Activated CD4-positive, alpha-beta memory T cell treated with anti-CD3 and anti-CD28 coated beads, Interleukin-2, amount 10 ng/mL, durations not matched to agents 7 days and 5 days (primary cell): Measurements from ENCODE around the gene THADA. TPM values are rescaled to one million over a fixed set of nuclear protein-coding genes. Genes with fewer than 3 reads are reported as not detected.
"Not testable (repeated sequence)": the region's sequence is repeated elsewhere in the genome, so short reads cannot be mapped to it uniquely, and the experiment has no call there.

Experiments used
- CTCF ChIA-PET: fragments of 350-600 bp; sonication (Branson Sonifier 250); formaldehyde crosslinking; loops from one replicate; lab custom pipeline; 2021; ENCODE audit warnings: antibody characterized with exemption, inconsistent platforms; lab: Charles Lee
- POLR2A ChIA-PET: fragments of 350-600 bp; sonication (Branson Sonifier 250); formaldehyde crosslinking; loops from one replicate; lab custom pipeline; 2021; ENCODE audit warnings: antibody characterized with exemption; lab: Charles Lee
- DNase-seq: peaks from one replicate; pipeline ENCODE4 v3.0.0-alpha.2; 2020
- H3K27ac Mint-ChIP-seq: one replicate; pipeline ENCODE4 v1.8.0; 2021; ENCODE audit warnings: mild to moderate bottlenecking, mixed read lengths
- H3K27me3 Mint-ChIP-seq: one replicate; pipeline ENCODE4 v1.8.0; 2021; ENCODE audit warnings: mixed read lengths
- H3K36me3 Mint-ChIP-seq: one replicate; pipeline ENCODE4 v1.8.0; 2021; ENCODE audit warnings: low read depth, mixed read lengths
- H3K4me1 Mint-ChIP-seq: one replicate; pipeline ENCODE4 v1.8.0; 2021; ENCODE audit warnings: mixed read lengths
- H3K4me3 Mint-ChIP-seq: one replicate; pipeline ENCODE4 v1.8.0; 2021; ENCODE audit warnings: mild to moderate bottlenecking, mixed read lengths
- H3K9me3 Mint-ChIP-seq: one replicate; pipeline ENCODE4 v1.8.0; 2021; ENCODE audit warnings: mixed read lengths
- total RNA-seq, 2 experiments: library from RNA; stranded (reverse); gene quantifications; one replicate each; pipeline ENCODE4 v1.2.3, GENCODE V29; 2021

The THADA gene
- total RNA-seq, result 10 to 100 TPM; 21.6 to 25.8 TPM

GRCh38 chr2:43595603-43596412, at the start of gene THADA:
TSS of gene THADA (minus strand) at chr2:43596038. CDS start at chr2:43592392, 3,646 bp downstream.
- DNase-seq, result peak; percentile 99
- Mint-ChIP-seq H3K27ac (peak within 1 kb of the TSS; percentile 94), H3K9me3 (no peaks in the 10 kb centered on the region), H3K4me1 (peaks cover 33% of the 10 kb centered on the region), H3K36me3 (peaks cover 5% of the 10 kb centered on the region), H3K27me3 (no peaks in the 10 kb centered on the region), H3K4me3 (peak within 1 kb of the TSS; percentile 95)
- CTCF ChIA-PET, result interaction anchor here (0.6 to 2.9 kb wide), 14 partner anchors 9 to 785 kb away, joined by 3 to 36 read pairs (median 6); partner anchors contain the start of gene ZFP36L2
- POLR2A ChIA-PET, result interaction anchor here (0.6 to 2.4 kb wide), 25 partner anchors 9 to 786 kb away, joined by 3 to 20 read pairs (median 4); partner anchors contain the start of genes PLEKHH2 and ZFP36L2

GRCh38 chr2:43643680-43644079, 47.8 kb upstream of the THADA start:
- H3K27me3 Mint-ChIP-seq, result peaks cover 20% of the 10 kb centered on the region
- H3K4me1 Mint-ChIP-seq, result no peaks in the 10 kb centered on the region
- POLR2A ChIA-PET, result no interaction called here
- no peak overlapping the region for H3K27ac Mint-ChIP-seq
- CTCF ChIA-PET, result no interaction called here
- H3K4me3 Mint-ChIP-seq, result no peak overlapping the region
- no peaks in the 10 kb centered on the region for H3K9me3 Mint-ChIP-seq
- H3K36me3 Mint-ChIP-seq, result no peaks in the 10 kb centered on the region
- DNase-seq, result no peak

DNA sequence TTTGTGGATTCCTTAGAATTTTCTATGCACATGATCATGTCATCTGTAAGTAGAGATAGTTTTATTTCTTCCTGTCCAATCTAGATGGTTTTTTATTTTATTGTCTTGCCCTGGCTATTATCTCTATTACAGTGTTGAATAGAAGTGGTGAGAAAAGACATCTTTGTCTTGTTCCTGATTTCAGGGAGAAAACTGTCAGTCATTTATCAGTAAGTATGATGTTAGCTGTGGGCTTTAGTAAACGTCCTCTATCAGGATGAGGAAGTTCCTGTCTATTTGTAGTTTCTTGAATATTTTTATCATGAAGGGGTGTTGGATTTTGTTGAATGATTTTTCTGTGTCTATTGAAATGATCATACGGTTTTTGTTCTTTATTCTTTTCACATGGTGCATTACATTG, 46.5 kb upstream of the THADA start:
- Mint-ChIP-seq H3K4me1 (peaks cover 3% of the 10 kb centered on the region), H3K27ac (no peak overlapping the region), H3K36me3 (no peaks in the 10 kb centered on the region), H3K9me3 (no peaks in the 10 kb centered on the region), H3K4me3 (no peak overlapping the region), H3K27me3 (peaks cover 24% of the 10 kb centered on the region)
- POLR2A ChIA-PET, result no interaction called here
- CTCF ChIA-PET, result no interaction called here
- no peak for DNase-seq

GRCh38 chr2:43637030-43637803, 41.4 kb upstream of the THADA start, which contains the start of gene PLEKHH2:
TSS of gene PLEKHH2 (plus strand) at chr2:43637260. CDS start at chr2:43644674, 7,414 bp downstream.
- peak within 1 kb of the TSS; percentile 77 for H3K4me3 Mint-ChIP-seq
- no peaks in the 10 kb centered on the region for H3K9me3 Mint-ChIP-seq
- ChIA-PET POLR2A (interaction anchor here (1.0 to 1.4 kb wide), 4 partner anchors 40 to 827 kb away, joined by 3 to 4 read pairs (median 3); partner anchors contain the start of gene THADA), CTCF (interaction anchor here (0.7 to 1.4 kb wide), 3 partner anchors 29 to 60 kb away, joined by 3 to 4 read pairs (median 3); no protein-coding TSS in a partner anchor)
- DNase-seq, result peak; percentile 87
- peak within 1 kb of the TSS; percentile 42 for H3K27ac Mint-ChIP-seq
- H3K36me3 Mint-ChIP-seq, result no peaks in the 10 kb centered on the region
- peaks cover 13% of the 10 kb centered on the region for H3K4me1 Mint-ChIP-seq
- peaks cover 45% of the 10 kb centered on the region for H3K27me3 Mint-ChIP-seq

GRCh38 chr2:43636621-43637020, 40.8 kb upstream of the THADA start:
- peaks cover 51% of the 10 kb centered on the region for H3K27me3 Mint-ChIP-seq
- no peak for DNase-seq

DNA sequence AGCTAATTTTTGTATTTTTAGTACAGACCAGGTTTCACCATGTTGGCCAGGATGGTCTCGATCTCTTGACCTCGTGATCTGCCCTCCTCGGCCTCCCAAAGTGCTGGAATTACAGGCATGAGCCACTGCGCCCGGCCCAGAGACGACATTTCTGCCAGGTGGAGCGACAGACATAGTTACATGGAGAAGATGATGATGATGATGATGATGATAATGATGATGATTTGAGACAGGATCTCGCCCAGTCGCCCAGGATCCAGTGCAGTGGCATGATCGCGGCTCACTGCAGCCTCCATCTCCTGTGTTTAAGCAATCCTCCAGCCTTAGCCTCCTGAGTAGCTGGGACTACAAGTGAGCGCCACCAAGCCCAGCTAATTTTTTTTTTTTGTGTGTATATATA, 40.3 kb upstream of the THADA start:
- Mint-ChIP-seq H3K27me3 (peaks cover 56% of the 10 kb centered on the region), H3K4me1 (peaks cover 13% of the 10 kb centered on the region)
- H3K4me3 Mint-ChIP-seq, H3K9me3 Mint-ChIP-seq, DNase-seq, H3K36me3 Mint-ChIP-seq, H3K27ac Mint-ChIP-seq: not testable (repeated sequence)
- ChIA-PET POLR2A (interaction anchor here (1.1 to 1.2 kb wide), 2 partner anchors 39 to 826 kb away, joined by 3 read pairs; no protein-coding TSS in a partner anchor), CTCF (interaction anchor here (1.3 to 1.4 kb wide), 2 partner anchors 59 kb away, joined by 3 to 4 read pairs; no protein-coding TSS in a partner anchor)

More at GRCh38 chr2:43636621-43637020, 40.8 kb upstream of the THADA start:
- Mint-ChIP-seq H3K27ac (peak overlapping the region; percentile 42), H3K4me3 (peak overlapping the region; percentile 77), H3K4me1 (peaks cover 13% of the 10 kb centered on the region), H3K9me3 (no peaks in the 10 kb centered on the region), H3K36me3 (no peaks in the 10 kb centered on the region)
- ChIA-PET CTCF (interaction anchor here (0.7 to 1.4 kb wide), 3 partner anchors 28 to 60 kb away, joined by 3 to 4 read pairs (median 3); no protein-coding TSS in a partner anchor), POLR2A (interaction anchor here (1.0 to 1.4 kb wide), 4 partner anchors 39 to 826 kb away, joined by 3 to 4 read pairs (median 3); partner anchors contain the start of gene THADA)

DNA sequence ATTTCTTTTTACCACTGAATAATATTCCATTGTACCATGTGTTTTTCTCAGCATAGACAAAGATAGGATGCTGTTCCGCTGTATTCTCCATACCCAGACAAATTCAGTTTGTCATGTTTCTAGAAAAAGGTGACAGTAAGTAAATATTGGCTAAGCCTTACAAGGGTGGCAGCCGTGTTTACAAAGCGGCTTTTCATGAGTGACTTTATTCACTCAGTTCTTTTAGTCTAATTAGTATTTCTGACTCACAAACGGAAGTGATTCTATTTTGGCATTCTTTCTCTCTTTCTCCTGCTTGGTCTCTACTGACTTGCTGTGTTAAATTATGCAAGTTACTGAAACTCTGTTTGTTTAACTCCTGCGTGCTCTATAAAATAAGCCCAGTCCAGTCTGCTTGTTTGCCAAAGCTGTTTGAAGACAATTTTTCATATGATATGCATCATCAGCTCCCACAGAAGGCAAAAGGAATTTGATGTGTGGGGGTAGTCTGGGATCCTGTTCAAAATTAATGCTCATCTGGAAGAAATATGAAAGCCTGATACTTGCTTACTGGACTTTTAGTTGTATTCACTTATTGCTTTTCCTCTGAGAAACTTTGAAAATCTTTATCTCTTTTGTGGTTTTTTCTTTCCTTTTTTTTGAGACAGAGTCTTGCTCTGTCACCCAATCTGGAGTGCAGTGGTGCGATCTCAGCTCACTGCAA, 38.9 kb upstream of the THADA start:
- no peak overlapping the region for H3K4me3 Mint-ChIP-seq
- peaks cover 13% of the 10 kb centered on the region for H3K4me1 Mint-ChIP-seq
- H3K27ac Mint-ChIP-seq, result no peak overlapping the region
- H3K27me3 Mint-ChIP-seq, result peaks cover 63% of the 10 kb centered on the region
- DNase-seq, result no peak
- no peaks in the 10 kb centered on the region for H3K36me3 Mint-ChIP-seq
- H3K9me3 Mint-ChIP-seq, result no peaks in the 10 kb centered on the region
- POLR2A ChIA-PET, result no interaction called here
- CTCF ChIA-PET, result interaction anchor here (0.7 to 1.3 kb wide), 2 partner anchors 28 to 57 kb away, joined by 3 to 4 read pairs; no protein-coding TSS in a partner anchor

- Mint-ChIP-seq H3K9me3 (no peaks in the 10 kb centered on the region), H3K4me3 (no peak overlapping the region), H3K27ac (no peak overlapping the region), H3K4me1 (peaks cover 8% of the 10 kb centered on the region), H3K27me3 (peaks cover 63% of the 10 kb centered on the region), H3K36me3 (no peaks in the 10 kb centered on the region)
- ChIA-PET POLR2A (no interaction called here), CTCF (no interaction called here)
- no peak for DNase-seq
These were observed 35.9 kb upstream of the THADA start for GRCh38 chr2:43631618-43632317.

DNA sequence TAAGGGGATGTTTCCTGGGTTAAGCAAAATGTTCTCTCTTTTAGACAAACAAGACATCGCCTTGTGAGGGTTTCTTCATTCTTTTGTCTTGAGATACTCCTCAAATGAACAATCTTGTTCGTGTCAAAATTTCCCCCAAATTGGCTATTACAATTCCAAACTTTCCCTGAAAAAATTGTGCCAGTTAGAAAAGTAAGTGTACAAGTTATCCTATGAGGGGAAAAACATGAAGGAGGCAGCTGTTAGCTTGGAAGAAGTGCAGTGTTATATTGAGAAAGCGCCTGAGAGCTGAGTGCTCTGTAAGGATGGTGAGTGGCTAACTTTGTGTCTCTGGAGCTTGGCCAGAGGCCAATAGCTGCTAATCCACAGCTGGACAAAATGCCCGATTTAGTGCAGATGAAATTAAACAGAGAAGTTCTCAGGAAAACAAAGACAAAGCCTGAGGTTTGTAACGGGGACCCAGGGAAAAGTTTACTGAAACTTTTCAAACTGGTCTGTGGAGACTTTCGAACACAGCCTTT, 27.2 kb upstream of the THADA start:
- no peak for DNase-seq
- Mint-ChIP-seq H3K4me1 (no peaks in the 10 kb centered on the region), H3K36me3 (no peaks in the 10 kb centered on the region), H3K9me3 (no peaks in the 10 kb centered on the region), H3K4me3 (no peak overlapping the region), H3K27ac (no peak overlapping the region), H3K27me3 (peaks cover 41% of the 10 kb centered on the region)
- ChIA-PET POLR2A (no interaction called here), CTCF (no interaction called here)

DNA sequence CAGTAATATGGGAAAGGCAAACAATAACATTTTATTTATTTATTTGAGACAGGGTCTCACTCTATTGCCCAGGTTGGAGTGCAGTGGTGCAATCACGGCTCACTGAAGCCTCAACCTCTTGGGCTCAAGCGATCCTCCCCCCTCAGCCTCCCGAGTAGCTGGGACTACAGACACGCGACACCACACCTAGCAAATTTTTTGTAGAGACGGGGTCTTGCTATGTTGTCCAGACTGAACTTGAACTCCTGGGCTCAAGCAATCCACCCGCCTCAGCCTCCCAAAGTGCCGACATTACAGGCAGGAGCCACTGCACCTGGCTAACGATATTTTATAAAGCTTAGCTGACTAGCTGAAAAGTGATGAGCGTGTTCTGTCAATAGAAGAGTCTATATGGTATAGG, 23.7 kb upstream of the THADA start:
- Mint-ChIP-seq H3K4me3 (no peak overlapping the region), H3K9me3 (no peaks in the 10 kb centered on the region), H3K4me1 (no peaks in the 10 kb centered on the region), H3K27me3 (peaks cover 36% of the 10 kb centered on the region), H3K27ac (no peak overlapping the region), H3K36me3 (no peaks in the 10 kb centered on the region)
- DNase-seq, result no peak
- CTCF ChIA-PET, result interaction anchor here (1.5 kb wide), 1 partner anchor 8 kb away, joined by 3 read pairs; no protein-coding TSS in a partner anchor
- POLR2A ChIA-PET, result no interaction called here

- CTCF ChIA-PET, result interaction anchor here (2.4 kb wide), 1 partner anchor 12 kb away, joined by 9 read pairs; no protein-coding TSS in a partner anchor
- no peak overlapping the region for H3K27ac Mint-ChIP-seq
These were observed 21.3 kb upstream of the THADA start for GRCh38 chr2:43616967-43617680.

More at GRCh38 chr2:43616967-43617680, 21.3 kb upstream of the THADA start:
- POLR2A ChIA-PET, result no interaction called here
- Mint-ChIP-seq H3K36me3 (no peaks in the 10 kb centered on the region), H3K4me3 (no peak overlapping the region), H3K4me1 (peaks cover 2% of the 10 kb centered on the region), H3K9me3 (no peaks in the 10 kb centered on the region), H3K27me3 (peaks cover 21% of the 10 kb centered on the region)
- DNase-seq, result no peak
